Fibroblast of peridontal ligament (primary cell): ENCODE measurements around the gene CCNY.
"Not testable (repeated sequence)": the region's sequence is repeated elsewhere in the genome, so short reads cannot be mapped to it uniquely, and the experiment has no call there.

Experiments used
- DNase-seq: peaks from one replicate; pipeline ENCODE4 v3.0.0-alpha.2; 2010; ENCODE audit errors: extremely low read depth

Gene CCNY

DNA sequence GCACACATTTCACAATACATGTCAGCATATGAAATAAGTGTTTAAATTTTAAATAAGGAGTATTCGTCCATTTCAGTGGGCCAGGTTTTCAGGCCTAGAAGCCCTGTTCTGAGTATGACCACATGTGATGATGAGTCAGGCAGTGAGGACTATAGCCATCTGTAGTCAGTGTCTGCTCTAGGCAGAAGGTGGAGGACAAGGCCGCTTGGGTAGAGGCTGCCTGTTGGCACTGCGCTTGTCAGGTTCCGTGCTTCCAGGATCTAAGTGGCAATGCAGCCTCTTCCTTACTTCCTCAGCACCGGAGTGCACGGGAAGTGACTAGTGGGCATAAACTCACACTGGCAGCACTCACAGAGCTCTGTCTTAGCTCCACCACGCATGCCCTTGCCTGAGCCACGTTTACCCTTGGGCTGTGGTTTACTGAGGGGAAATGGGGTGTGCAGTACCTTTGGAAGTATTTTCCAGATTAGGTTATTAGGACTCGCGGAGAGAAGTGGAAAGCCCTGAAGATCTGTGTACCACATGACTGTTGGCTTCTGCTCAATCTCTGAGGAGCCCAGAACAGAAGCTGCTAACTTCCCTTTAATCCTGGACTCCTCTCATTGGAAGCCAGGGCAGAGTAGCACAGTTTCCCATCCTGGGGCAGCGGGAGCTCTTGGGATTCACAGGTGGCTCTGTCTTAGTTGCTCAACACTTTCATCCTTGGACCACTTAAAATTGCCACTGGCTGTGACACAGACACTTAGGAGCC, 181.3 kb downstream of the CCNY start:
- peak; percentile 8 for DNase-seq

DNA sequence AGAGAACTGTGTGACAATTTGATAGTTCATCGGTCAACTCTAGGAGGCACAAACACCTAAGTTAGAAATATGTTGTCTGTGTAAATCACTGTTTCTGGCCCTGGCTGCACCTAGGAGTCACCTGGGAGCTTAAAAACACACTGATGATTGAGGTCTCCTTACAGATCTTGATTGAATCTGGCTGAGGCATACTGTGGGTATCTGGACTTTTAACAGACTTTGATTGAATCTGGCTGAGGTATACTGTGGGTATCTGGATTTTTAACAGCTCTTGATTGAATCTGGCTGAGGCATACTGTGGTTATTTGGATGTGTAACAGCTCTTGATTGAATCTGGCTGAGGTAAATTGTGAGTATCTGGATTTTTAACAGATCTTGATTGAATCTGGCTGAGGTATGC, 181.9 kb downstream of the CCNY start:
- DNase-seq = peak; percentile 10

DNA sequence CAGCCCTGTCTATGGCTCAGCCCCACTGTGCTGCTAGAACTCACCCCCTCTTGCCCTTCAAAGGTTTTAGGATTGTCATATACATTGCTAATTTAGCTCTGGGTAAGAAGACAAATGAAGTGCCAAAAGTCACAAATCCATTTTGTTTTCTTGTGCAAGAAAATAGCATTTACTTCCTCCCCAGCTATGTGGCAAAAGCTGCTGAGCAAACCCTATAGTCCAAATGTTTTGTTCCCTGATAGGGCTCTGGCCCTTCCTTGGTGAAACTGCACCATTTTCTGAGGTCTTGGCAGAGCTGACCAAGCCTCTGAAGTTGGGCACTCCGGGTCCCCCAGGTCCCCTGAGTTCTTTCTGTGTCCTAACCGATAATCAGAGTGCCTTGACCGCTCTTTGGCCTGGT, 184.7 kb downstream of the CCNY start:
- DNase-seq = no peak

DNA sequence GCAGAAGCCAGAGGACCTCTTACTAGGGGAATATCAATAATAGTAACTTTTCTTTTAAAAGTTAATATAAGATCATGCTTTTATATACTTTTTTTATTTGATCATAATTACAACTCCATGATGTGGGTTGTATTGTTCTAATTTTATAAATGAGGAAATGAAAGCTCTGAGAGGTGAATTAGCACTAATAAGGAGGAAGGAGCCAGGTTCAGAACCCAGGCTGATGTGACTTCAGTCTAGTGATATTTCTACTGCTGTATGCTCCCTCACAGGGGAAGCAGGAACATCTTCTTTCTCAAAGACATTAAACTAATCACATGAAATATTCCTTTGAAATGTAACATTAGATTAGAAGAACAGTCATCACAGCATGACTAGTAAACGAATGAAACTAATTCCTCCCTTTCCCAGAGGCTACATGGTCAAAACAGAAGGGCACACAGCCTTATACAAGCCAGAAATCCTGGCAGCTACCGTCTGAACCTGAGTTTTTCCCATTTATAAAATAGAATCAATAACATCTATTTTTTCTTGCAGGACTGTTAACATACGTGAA, 187.4 kb downstream of the CCNY start:
- DNase-seq = no peak

DNA sequence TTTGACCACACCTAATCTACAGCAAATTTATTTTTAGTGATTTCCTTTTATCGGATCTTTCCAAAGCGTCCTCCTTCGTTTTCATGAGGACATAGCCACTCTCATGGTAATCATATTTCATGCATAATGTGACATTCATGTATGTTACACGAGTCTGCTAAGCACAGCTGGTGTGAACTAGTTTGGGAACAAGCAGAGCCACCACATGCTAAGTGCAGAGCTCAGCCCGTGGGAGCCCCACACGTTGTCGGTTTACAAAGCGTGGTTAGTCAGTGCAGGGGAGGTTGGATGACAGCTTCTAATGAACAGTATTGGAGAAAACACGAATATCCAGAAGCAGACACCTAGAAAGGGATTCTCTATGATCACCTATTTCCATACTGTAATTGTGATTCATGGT, 190.4 kb downstream of the CCNY start:
- DNase-seq = no peak

DNA sequence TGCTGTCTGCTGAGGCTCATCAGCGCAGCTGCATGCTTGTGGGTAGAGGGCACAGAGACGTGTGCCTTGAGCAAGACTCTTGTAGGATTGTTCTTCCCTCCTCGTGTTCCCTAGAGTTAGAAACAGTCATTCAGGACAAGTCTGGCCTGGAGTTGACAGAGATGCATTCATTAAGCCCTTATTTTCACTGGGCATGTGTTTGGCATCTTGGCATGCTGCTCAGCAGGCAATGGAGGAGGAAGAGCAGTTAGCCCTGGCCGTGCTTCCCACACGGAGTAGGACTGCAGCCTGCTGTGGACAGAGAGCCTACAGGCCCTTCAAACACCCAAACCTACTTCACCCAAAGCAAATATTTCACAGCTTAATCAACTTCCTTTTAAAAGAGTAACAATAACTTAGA, 195.8 kb downstream of the CCNY start:
- no peak for DNase-seq

DNA sequence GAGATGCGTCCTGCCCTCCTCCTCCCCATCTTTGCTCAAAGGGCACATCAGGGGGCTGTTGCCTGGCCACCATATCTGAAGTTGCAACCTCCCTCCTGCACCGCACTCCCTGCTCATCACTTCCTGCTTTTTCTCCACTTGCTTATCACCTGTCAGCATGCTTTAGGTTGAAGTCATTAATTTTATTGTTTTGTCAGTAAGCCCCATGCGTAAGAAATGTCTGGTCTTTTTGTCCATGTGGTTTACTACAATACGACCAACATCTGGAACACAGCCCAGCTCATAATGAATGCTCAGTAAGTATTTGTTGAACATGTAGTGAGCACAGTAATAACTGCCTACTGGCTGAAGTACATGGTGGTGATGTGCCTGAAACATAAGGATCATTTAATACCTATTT, 197.3 kb downstream of the CCNY start:
- peak; percentile 26 for DNase-seq

DNA sequence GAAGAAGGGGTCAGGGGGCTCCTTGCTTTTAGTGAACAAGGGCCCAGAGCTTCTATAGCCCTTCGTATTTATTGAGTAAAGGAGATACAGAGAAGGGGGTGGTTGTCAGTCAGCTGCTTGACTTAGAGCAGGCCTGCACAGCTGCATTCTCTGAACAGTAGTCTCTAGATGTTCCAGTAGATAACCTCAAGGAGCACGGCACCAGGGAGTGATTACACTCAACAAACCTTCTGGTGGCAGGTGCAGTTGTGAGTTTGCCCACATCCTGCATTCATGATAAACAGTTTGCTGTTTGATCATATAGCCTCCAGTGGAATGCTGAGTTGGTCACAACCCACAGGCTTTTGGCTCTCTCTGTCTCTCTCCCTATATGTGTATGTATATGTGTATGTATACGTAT, 198.8 kb downstream of the CCNY start:
- no peak for DNase-seq

DNA sequence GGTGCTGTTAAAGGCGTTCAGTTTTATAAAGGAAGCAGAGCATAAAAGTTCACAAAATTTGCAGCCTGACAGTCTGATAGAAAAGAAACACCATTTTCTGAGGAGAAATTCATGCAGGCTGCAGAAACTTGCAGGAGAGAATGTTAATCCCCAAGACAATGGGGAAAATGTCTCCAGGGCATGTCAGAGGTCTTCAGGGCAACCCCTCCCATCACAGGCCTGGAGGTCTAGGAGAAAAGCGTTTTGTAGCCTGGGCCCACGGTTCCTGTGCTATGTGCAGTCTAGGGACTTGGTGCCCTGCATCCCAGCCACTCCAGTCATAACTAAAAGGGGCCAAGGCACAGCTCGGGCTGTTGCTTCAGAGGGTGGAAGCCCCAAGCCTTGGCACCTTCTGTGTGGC, 200.5 kb downstream of the CCNY start:
- no peak for DNase-seq

DNA sequence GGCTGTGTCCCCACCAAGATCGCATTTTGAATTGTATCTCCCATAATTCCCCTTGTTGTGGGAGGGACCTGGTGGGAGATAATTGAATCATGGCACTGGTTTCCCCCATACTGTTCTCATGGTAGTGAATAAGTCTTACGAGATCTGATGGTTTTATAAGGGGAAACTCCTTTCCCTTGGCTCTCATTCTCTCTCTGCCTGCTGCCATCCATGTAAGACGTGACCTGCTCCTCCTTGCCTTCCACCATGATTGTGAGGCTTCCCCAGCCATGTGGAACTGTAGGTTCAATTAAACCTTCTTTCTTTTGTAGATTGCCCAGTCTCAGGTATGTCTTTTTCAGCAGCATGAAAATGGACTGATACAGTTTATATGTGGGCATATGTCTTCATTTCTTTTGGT, 201.6 kb downstream of the CCNY start:
- DNase-seq = not testable (repeated sequence)

DNA sequence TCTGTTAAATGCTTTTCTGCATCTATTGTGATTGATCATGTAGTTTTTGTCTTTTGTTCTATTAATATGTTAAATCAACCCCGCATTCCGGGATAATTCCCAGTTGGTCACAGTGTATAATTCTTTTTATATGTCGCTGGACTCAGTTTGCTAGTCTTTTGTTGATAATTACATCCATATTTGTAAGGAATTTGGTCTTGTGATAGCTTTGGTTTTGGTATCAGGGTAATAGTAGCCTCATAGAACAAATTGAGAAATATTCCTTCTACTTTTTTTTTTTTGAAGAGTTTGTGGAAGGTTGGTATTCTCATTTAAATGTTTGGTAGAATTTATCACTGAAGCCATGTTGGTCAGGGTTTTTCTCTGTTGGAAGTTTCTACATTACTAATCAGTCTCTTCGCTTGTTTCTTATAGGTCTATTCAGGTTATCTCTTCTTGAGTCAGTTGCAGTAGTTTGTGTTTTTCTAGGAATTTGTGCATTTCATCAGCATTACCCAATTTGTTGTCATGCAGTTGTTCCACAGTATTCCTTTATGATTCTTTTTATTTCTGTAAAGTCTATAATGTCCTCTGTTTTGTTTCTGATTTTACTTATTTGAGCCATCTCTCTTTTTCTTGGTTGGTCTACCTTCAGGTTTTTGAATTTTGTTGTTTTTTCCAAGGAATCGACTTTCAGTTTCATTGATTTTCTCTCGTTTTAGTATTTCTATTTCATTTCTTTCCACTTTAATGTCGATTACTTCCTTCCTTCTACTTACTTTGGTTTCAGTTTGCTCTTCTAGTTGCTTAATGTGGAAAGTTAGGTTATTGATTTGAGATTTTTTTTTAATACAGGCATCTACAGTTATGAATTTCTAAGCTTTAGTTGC, 204.2 kb downstream of the CCNY start:
- peak; percentile 11 for DNase-seq

DNA sequence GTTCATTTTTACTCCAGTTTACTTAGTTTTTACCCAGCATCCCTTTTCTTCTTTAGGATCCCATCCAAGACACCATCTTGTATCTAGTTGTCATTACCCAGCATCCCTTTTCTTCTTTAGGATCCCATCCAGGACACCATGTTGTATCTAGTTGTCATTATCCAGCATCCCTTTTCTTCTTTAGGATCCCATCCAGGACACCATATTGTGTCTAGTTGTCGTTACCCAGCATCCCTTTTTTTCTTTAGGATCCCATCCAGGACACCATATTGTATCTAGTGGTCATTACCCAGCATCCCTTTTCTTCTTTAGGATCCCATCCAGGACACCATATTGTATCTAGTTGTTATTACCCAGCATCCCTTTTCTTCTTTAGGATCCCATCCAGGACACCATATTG, 205.4 kb downstream of the CCNY start:
- DNase-seq = no peak

DNA sequence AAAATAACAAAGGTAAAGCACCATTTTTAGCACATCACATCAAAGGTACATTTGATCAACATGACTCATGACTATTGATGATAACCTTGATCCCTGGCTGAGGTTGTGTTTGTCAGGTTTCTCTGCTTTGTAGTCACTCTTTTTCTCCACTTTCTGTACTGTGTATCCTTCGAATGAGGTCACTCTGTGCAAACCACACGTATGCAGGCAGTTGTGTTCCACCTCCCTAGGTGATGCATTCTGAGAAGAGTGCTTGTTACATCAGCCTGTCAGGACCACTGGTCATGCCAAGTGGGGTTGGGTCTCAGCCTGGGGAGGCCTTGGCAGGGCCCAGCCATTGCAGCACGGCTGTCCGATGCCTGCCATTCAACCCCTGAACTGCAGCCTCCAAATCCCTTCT, 206.0 kb downstream of the CCNY start:
- no peak for DNase-seq

DNA sequence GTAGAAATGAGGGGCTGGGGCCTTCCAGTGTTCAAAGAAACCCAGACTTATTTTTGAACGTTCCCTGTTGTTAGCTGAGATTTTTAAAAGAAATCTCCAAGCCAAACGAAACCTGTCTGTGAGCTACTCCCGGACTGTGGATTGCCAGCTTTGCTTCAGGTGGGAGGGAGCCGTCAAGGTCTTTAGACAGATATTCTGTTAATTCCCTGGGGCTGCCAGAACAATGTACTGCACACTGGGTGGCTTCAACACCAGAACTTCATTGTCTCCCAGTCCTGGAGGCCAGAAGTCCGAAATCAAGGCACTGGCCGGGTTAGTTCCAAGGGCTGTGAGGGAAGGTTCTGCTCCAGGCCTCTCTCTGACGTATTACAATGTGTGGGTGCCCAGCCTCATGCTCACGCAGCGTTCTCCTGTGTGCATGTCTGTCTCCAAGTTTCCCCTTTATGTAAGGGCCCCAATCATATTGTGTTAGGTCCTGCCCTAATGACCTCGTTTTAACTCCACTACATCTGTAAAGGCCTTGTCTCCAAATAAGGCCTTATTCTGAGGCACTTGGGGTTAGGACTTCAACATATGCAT, 208.9 kb downstream of the CCNY start:
- DNase-seq = no peak

DNA sequence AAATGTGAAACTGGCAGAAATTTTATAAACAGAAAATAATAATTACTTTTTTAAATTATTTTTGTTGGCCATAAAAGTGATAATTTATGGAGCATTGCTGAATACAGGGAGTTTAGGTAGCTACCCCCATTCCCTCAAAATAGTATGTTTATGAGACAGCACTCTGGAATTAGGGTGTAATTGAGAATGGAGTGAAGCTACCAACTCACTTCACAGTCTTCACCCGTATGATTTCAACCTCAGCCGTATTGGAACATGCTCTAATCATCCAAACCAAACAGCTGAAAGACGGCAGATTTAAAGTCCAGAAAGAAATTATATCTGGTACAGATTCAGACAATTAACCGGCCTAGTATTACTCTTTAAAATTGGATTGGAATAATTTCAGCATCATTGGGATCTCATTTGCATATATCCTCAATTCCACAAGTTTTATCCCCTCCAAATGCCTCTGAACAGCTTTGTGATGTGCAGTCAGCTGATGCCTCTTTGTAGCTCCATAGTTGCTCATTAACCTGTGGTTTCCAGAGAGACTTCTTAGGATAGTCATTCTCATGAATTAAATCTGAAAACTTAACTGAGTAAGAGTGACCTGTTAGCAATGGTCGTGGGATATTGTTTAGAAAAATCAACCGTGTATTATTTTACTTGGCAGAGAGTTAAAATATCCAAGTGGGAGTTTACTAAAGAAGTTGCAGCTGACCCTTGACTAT, 209.7 kb downstream of the CCNY start:
- peak; percentile 39 for DNase-seq

DNA sequence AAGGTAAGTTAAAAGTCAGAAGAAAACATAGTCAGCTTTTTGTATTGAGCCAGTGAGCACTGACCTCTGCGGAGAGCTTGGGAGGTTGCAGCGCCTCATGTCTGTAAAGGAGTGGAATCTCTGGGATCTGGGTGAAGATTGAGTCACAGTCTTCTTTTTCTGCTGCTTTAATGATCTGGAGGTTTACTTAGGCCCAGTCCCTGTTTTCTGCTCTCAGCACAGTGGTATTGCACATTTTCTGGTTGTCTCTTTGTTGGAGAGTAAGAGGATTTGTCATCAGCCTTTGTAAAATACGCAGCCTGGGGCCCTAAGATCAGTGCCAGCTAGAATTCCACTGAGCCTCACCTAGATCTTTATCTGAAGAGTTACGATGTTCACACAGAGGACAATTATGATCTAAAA, 210.5 kb downstream of the CCNY start:
- DNase-seq = peak; percentile 9

DNA sequence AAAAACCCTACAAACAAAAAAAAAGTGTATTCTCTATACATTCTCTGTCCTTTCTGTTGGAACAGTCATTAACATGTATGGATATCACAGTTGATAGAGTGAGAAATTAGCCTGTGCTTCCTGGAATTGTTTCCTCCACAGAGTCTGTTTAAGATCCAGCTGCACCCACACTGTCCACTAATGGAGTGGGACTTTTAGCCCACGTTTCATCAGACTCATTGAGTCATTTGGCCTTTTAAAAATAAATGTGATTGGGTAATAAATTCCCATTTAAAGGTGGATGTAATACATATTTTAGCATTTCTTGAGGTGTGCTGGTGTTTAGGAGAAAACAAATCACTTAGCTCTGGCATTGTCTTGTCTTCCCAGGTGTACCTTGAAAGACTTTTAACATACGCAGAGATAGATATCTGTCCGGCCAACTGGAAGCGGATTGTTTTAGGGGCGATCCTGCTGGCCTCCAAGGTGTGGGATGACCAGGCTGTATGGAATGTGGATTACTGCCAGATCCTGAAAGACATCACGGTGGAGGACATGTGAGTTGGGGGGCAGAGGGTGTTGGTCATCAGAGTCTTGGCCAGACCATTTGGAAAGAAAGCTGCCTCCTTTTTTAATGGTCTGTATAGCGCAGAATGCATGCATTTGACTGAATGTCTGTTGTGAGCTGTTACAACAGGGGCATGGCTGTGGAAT, 216.5 kb downstream of the CCNY start:
- DNase-seq = no peak

DNA sequence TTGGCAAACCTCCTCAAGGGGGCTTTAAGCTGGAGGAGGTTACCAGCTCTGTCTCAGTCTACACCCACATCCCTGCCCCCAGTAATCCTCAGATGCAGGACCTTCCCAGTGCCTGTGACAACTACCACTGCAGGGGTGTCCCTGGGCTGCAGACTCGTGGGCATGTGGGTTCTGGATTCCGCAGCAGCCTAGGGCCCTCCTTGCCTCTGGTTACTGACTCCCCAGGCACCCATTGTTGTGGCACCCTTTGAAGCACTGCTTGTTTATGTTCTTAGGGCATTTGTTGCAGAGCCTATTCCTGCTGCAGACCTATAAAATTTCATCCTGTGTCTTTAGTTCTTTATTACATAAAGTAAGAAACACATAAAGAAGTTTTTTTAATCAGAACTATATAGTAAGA, 217.7 kb downstream of the CCNY start:
- no peak for DNase-seq

DNA sequence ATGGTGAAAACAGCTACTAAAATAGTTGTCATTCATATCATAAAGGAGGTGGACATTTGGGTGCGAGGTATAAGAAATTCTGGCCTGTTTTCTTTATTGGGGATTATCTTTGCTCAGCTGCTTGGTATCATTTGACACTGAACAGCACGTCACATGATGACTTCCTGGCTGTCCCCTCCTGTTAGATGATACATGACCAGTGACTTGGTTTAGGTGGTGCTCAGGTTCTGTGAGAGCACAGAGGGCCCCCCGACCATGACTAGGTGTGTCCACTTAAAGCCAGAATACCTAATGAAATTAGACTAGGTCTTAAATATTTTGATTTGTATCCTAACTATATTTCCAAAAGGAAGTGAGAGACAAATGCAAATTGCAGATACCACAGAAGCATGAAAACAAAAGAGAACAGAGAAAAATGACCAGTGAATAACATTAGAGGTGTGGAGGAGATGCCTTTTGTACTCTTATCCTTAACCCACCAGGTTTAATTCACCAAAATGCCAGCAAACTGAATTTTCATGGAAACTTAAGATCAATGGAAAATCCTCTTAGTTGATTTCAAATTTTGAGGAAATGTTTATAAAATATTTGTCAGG, 218.2 kb downstream of the CCNY start:
- no peak for DNase-seq

DNA sequence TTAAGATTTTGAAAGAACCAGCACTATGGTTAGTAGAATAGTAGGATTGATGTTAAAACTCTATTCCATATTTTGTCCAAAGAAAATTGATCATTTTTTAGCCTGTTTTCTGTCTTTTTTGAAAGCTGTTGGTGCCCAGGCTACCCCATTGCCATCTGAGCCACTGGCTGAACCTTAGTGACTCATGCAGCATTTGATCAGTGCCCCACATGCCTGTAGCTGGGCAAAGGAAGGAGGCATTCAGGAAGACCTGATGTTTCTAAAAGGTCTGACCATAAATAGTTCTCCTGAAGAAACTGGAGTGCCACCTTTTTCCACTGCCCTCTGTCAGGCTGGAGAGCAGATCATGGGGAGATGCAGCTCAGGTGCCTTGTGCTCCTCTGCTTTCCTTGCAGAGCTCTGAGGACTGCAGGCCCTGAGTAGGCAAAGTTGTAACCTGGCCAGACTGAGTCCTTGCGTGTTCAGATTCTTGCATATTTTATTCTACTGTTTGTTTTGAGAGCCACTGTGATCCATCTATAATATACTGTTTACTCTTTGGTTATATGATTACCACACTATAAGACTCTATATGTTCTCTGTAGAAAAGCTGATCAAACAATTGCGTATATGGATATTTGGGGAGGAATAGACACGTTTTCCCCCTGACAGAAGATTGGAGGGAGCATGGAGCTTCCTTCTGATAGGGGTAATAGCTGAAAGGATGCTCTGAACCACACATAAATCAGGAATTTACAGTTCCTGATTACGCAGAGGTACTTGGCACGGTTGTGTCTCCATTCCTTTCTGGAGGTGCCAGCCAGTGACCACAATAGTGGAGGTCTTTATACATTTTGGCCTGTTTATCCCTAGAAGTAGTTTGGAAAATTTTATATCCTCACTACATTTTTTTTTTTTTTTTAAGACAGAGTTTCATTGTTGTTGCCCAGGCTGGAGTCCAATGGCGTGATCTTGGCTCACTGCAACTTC, 219.9 kb downstream of the CCNY start:
- no peak for DNase-seq
